Glomerular visceral epithelial cell (primary cell): ENCODE results near the gene ASPDH.

ENCODE experiments used
- DNase-seq: peaks from one replicate; pipeline ENCODE4 v3.0.0-alpha.2; 2016; ENCODE audit errors: extremely low spot score

Gene ASPDH

DNA sequence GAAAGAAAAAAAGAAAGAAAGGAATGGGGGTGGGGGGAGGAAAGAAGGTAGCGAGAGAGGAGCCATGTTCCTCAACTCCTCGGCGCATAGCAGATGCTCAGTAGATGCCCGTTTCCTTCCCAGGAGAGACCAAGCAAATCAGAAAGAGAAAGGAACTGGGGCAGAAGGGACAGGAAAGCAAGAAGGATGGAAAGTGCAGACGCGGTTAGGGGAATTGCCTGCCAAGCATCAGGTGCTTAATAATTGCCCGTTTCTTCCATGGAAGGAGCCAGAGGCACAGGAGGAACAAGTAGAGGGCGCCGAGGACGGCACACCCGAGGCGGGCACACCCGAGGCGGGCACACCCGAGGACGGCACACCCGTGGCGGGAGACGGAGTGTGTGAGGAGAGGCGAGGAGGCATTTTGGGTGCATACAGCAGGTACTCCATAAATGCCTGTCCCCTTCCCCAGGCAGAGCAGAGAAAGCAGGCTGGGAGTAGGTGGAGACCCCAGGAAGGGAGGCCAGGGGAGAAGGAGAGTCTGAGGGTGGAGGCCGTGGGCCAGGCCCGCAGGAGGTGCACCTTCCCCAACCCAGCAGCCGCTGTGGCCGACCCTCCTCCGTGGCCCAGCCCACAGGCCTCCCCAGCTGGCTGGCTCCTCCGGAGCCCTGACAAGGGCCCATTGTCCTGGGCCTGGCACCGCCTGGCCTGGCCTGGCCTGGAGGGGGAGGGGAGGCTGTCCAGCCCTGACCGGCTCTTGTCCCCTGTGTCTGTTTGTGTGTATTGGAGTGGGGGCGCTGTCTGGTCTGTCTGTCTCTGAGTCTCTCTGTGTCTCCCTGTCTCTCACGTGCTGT is 17.3 kb downstream of the ASPDH start:
- no peak for DNase-seq

DNA sequence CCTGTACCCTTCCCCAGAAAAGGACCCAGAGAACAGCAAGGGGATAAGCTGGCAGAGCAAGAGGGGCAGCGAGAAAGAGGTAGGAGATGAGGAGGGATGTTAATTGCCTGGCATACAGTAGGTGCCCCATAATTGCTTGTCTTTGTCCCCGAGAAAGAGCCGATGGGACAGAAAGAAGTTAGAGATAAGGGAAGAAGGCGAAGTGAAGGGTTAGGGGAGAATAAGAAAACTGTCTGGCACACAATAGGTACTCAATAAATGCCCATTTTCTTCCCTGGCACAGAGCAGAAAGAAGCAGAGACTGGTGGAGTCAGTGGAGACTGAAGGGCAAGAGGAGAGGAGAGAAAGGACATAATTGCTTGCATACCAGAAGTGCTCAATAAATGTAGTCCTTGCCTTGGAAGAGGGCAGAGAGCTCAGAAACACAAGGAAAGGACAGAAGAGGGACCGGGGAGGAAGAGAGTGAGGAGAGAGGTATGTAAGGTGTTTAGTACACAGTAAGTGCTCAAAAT is 18.6 kb downstream of the ASPDH start:
- DNase-seq = no peak

DNA sequence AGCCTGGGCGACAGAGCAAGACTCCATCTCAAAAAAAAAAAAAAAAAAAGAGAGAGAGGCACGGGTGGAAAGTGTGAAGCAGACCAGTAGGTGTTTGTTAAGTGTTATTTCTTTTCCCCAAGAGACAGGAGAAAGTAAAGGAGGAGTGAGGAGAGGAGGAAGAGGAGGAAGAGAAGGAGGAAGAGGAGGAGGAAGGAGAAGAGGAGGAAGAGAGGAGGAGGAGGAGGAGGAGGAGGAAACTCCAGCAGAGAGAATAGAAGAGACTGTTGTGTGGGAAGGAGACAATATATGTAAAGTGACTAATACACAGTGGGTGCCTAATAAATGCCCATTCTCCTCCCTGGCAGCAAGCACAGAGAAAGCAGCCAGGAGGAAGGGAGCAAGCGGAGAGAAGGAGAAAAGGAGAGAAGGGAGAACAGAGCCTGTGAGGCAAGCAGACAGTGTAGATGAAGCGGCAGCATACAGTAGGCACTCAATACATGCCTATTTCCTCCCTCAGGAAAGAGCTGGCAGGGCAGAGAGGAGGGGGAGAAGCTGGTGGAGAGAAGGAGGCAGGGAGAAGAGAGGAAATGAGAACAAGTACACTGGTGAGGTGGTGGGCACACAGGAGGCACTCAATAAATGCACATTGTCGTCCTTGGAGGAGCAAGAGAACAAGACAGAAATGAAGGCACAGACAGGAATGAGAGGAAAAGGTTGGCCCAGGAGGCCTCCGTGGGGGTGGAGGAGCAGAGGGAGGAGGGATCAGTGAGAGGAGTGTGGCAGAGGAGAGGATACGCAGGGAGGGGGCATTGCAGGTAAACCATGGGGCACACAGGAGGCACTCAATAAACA is 19.3 kb downstream of the ASPDH start:
- DNase-seq = no peak

DNA sequence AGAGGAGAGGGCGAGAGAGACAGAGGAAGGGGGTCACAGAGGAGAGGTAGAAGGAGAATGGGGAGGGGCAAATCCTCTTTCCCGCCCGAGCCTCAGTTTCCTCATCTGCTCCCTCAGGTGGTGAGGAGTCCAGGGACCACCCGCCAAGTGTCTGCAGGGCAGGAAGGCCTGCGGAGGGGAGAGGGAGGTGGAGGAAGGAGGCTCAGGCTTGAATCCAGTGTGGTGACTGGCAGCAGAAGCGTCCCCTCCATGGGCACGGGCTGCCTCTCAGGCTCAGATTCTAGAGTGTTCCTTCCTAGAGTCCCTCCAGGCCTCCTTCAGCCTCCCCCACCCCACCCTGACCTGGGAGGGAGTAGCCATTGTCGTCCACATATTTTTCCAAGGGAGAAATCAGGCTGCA is 20.5 kb downstream of the ASPDH start:
- no peak for DNase-seq

DNA sequence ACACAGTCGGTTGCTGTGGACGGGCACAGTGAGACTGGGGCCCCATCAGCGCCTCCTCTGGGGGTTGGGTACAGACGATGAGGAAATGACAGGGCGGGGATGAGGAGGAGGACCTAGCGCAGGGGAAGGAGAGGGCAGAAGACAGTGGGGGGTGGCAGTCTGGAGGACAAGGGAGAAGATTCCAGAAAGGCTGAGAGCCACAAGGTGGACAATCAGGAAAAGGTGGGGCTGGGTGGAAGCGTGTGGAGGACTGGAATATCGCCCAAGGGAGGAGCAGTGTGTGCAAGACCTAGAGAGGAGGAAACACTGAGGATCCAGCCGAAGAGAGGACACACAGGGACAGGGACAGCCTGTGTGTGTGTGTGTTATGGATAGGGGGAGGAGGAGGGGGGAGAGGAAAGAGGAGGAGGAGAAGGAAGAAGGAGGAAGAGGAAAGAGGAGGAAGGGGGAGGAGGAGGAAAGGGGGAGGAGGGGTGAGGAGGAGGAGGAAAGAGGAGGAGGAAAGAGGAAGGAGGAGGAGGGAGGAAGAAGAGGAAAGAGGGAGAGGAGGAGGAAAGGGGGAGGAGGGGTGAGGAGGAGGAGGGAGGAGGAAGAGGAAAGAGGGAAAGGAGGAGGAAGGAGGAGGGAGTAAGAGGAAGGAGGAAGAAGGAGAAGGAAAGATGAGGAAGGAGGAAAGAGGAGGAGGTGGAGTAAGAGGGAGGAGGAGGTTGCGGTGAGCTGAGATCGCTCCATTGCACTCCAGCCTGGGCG is 21.2 kb downstream of the ASPDH start:
- DNase-seq = no peak

DNA sequence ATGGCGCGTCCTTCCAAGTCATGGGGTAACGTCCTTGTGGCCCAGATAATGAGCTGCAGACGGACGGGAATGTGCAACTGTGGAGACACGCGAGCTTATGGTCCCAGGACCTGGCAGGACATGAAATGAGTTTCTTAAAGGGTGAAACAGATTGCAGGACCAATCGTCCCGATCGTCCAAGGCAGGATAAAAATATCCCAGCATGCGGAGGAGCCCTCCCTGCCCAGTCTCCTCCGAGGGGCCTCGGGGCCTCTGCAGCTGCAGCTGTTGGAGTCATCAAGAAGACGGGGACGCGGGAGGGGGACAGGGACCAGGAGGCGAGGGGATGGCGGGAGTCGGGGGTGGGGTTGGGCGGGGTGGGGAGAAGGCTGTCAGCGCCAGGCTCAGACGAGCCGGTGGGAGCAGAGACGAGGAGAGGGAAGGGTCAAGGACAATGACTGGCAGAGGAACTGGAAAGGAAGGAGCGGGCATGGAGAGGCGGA is 22.7 kb downstream of the ASPDH start:
- no peak for DNase-seq

DNA sequence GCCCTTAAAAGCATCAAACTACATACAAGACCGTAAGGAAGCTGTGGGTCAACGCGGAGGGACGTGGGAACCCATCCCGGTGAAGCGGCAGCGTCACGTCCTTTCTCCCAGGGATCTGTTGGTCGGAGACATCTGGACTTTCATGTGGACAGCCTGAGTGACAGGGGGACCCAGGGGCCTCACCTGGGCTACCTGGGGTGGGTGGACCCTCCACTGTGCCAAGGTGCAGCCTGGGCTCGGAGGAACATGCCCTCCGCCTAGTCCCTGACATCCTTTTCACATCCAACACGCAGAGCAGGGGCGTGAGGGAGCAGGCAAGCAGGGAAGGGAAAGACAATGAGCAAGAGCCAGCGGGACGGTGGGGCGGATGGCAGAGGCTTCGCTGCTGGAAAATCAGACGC is 23.3 kb downstream of the ASPDH start:
- DNase-seq = no peak

DNA sequence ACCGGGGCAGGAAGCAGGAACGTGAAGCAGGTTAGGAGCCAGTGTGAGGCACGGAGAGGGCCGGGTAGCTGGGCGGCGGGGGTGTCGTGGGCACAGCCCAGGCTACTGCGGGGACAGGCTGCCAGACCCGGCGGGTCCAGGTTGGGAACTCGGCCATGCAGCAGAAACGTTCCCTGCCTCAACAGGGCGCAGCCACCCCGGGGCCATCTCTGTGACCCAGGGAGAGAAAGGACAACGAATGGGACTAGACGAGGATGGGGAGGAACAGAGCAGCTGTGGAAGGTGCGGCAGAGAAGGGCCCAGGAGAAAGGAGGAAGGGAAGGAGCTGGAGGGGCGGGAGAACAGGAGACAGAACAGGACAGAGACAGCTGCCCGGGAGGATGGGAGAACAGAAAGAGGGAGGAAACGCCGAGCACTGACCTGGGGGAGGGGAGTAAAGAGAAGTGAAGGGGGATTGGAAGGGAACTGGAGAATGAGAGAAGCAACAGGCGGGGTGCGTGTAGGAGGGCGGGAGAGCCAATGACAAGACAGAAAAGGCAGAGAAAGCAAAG is 24.2 kb downstream of the ASPDH start:
- no peak for DNase-seq

DNA sequence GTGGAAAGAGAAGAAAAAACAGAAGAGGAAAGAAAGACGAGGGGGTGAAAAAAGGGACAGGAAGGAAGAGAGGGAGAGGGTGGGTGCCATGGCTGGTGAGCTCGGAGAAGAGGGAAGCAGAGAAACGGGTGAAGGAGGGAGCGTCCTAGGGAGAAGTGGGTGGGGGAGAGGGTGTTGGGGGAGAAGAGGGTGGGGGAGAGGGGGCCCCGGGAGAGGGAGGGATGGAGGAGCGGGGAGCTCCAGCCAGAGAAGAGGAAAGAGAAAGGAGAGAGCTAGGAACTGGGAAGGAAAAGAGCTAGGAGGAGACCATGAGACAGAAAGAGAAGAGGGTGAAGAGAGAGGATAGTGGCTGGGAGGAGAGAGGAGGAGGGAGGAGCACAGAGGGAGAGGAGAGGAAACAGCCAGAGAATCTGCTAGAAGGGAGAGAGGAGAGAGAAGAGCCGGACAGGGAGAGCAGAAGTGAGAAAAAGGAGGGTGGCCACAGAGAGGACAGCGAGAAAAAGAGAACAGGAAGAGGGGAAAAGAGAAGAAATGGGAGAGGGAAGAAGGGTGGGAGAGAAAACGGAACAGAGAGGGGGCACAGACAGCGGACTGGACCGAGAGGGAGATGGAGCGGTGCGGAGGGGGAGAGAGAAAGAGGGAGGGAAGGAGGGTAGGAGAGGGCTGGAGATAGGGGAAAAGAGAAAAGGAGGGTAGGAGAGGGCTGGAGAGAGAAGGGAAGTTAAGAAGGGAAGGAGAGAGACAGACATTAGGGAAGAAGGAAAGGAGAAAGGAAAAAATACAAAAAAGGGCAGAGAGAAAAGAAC is 25.1 kb downstream of the ASPDH start:
- no peak for DNase-seq

DNA sequence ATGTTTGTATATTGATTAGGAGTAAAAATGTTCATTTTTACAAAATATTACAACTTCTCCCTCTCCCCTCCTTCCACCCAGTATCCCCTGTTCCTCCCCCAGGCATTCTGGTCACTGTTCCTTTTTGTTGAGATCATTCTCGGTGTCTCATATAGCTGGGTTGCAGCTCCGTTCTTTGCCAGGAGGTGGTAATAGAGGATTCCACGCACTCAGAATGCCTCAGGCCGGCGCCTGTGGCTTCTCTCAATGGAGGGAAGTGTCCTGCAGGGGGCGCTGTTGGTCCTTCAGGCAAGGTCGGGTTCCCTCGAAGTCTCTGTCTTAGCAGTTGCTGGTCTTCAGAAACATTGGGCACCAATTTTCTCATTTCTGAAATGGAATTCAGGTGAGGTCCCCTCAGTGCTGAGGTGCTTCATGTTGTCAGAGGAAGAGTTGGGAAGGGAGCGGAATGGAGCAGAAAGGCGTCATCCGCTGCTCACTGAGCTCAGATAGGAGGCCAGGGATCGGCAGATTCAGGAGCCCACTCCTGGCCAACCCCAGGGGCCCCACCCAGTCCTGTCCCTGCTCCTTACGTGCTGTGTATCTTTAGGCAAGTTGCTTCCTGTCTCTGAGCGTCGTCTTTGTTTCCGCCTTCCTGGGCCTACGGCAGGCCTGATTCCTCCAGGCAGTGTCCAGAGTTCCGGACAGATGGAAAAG is 26.7 kb downstream of the ASPDH start:
- peak; percentile 27 for DNase-seq

DNA sequence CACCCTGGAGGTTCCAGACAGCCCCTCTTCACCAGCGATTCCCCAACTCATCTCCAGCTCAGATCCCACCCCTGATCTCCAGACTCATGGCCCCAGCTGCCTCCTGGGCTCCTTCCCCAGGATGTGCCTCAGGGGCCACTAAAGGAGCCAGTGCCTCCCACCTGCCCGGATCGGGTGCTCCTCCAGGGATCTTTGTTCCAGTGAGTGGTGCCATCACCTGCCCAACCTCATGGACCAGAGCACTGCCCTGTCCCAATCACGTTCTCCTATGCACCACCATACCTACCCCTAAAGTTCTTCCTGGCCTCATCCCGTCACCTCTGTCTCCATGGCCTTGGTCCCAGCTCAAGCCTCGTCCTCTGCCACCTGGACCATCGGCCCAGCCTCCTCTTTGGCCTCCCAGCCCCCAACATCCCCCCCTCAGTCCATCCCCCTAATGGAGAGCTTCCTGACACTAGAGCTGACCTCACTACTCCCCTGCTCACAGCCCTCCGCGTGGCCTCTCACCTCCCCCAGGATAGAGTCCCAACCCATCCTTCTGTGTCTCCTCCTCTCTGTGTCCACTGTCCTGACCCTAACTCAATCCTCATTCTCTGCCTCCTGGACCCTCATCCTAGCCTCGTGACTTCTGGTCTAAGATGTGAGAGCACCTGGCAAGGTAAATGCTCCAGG is 28.3 kb downstream of the ASPDH start:
- DNase-seq = no peak

DNA sequence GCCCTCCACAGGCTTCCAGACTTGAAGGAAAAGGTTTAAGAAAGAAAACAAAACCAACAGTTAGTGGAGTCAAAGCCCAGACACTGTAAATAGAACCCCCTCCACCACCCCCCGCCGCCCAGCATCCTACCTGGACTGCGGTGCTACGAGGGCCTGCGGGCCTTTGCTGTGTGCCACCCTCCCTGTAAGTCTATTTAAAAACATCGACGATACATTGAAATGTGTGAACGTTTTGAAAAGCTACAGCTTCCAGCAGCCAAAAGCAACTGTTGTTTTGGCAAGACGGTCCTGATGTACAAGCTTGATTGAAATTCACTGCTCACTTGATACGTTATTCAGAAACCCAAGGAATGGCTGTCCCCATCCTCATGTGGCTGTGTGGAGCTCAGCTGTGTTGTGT is 30.8 kb downstream of the ASPDH start:
- no peak for DNase-seq

DNA sequence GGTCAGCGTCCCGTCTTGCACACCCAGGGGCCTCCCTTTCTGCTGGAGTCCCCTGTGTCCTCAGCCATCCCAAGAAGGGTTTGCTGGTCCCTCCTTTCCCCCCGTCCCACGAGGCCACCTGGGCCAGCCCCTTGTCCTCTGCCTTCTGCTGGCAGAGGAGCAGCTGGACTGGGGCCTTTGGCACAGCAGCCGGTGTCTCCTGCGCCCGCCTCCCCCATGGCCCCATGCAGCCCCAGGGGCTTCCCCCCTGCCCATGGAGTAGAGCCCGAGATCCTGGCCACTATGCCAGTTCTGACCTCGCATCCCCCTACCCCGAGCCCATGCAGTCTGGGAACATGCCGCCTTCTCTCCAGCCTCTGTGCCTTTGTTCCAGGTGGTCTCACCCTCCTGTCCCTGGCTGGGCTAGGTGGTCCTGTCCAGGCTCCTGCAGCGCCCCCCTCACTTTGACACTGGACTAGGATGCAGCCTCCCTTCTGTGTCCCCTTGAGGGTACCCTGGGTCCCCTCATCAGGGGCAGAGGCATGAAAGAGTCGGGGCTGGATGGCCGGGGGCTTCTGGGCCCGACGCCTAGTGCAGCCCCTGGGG is 31.4 kb downstream of the ASPDH start:
- no peak for DNase-seq

DNA sequence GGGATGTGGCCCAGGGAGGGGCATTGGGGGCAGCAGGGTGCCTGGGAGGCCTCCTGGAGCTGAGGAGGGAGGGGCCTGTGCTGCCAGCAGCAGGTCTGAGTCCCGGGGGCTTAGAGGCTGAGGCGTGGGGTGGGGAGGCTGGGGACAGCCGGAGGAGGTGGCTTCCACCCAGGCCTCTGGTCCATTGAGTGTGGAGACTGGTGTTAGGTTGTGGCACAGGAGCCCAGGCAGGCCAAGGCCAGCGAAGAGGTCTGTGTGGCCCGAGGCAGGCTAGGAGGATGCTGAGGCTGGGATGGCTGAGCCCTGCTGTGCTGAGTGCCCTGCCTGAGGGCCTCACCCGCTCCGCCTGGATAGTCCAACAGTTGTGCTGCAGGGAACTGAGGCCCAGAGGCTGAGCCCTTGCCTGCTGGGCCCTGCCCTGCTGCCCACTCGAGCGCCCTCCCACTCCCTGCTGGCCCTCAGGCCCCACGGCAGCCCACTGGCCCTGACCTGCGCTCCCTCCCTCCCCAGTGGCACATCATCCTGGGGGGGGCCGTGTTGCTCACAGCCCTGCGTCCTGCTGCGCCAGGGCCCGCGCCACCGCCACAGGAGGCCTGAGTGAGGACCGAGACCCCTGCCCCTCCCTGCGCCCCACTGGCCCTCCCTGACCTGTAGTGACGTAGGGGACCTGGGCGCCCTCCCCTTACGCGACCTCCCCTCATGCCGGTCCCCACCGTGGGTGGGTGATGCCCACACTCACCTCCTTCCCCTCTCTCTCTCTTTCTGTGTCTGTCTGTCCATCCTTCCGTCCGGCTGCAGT is 32.2 kb downstream of the ASPDH start:
- no peak for DNase-seq

DNA sequence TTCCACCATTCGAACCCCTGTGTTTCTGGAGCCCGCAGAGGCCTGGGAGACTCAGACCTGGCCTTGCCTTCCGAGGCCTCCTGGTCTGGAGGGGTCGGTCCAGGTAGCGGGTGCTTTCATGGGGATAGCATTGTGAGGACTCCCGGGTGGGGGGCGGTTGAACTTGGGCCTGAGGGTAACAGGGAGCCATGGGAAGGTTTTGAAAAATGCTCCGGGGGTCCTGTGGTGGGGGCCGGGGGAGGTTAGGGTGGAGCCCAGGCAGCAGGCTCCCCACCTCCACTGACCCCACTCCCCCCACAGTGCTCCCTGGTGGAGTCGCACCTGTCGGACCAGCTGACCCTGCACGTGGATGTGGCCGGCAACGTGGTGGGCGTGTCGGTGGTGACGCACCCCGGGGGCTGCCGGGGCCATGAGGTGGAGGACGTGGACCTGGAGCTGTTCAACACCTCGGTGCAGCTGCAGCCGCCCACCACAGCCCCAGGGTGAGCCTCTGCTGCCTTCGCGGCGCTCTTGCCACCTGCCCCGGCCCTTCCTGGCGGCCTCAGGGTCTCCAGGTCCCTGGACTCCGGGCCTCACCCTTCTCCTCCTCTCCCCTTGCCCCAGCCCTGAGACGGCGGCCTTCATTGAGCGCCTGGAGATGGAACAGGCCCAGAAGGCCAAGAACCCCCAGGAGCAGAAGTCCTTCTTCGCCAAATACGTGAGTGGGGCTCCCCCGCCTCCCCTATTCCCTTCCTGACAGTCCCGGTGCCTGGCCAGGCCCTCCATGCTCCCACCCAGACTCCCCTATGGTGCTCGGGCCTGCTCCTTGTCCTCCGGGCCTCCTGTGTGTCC is 33.2 kb downstream of the ASPDH start:
- DNase-seq = no peak

DNA sequence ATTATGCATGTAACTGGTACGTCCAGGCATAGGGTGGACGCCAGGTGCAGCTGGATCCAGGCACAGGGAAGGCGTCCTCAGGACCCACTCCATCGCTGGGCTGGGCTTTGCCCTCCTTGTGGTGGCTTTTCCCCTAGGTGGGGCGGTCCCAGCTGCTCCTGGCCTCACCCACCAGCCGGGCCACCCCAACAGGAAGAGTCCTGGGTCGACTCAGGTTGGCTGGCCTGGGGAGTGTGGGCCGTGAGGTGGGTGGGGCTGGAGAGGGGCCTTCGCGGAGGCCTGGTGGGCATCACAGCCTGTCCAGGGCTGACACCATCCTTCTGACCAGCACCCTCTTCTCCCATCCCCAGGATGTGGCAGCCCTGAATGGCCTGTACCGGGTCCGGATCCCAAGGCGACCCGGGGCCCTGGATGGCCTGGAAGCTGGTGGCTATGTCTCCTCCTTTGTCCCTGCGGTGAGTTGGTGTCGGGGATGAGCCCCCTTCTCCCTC is 33.9 kb downstream of the ASPDH start:
- DNase-seq = no peak
